HG03342 (cell line): ENCODE data around the gene PTPRZ1.

Source experiments
- ATAC-seq: cut with Tn5 transposase; IDR thresholded peaks from one replicate; pipeline ENCODE4 v1.9.1; 2021; ENCODE audit warnings: mild to moderate bottlenecking, moderate library complexity; ENCODE audit not compliant: unreplicated experiment

Gene PTPRZ1

GRCh38 chr7:122038904-122039303 lies 165.9 kb downstream of the PTPRZ1 start:
- no peak for ATAC-seq

DNA sequence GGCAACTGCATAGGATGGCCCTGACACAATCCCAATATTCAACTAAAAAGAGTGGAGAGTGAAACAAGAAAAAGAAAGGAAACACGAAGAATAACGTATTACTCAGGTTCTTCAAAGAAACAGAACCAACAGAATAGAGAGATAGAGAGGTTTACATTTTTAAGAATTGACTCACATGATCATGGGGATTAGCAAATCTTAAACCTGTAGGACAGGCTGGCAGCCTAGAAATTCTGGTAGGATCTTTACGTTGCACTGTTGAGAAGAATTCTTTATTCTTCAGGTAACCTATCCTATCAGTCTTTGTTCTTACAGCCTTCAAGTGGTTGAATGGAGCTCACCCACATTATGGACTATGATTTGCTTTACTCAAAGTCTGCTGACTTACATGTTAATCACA lies 167.2 kb downstream of the PTPRZ1 start:
- ATAC-seq, result no peak

GRCh38 chr7:122046402-122046801 lies 173.4 kb downstream of the PTPRZ1 start:
- no peak for ATAC-seq

GRCh38 chr7:122054393-122054792 lies 181.4 kb downstream of the PTPRZ1 start:
- ATAC-seq, result no peak

- no peak for ATAC-seq
These were observed 182.1 kb downstream of the PTPRZ1 start for GRCh38 chr7:122055073-122055472.

- no peak for ATAC-seq
These were observed 184.0 kb downstream of the PTPRZ1 start for GRCh38 chr7:122056977-122057376.

GRCh38 chr7:122059542-122059941 lies 186.6 kb downstream of the PTPRZ1 start:
- ATAC-seq, result no peak

- no peak for ATAC-seq
These were observed 190.2 kb downstream of the PTPRZ1 start for GRCh38 chr7:122063146-122063545.

- no peak for ATAC-seq
These were observed 192.0 kb downstream of the PTPRZ1 start for GRCh38 chr7:122064971-122065370.

GRCh38 chr7:122067077-122067476 lies 194.1 kb downstream of the PTPRZ1 start:
- ATAC-seq, result no peak

- no peak for ATAC-seq
These were observed 195.1 kb downstream of the PTPRZ1 start for GRCh38 chr7:122068046-122068445.

DNA sequence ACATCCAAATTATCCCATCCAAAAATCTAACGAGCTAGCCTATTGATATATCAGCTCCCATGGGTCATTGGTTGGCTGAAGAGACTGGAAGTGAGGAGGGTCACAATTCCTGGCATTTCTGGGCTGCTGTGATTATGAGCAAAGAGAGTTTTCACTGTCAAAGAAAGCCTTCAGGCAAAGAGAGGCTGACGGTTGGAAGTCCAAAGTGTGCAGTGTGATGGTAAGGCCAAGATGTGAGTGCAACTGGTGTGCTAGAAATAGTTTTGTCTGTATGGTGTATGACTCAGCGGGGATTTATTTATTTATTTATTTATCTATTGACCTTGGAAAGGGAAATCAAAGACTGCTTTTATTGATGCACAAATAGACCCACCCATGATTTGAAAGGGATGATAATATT lies 196.0 kb downstream of the PTPRZ1 start:
- no peak for ATAC-seq

DNA sequence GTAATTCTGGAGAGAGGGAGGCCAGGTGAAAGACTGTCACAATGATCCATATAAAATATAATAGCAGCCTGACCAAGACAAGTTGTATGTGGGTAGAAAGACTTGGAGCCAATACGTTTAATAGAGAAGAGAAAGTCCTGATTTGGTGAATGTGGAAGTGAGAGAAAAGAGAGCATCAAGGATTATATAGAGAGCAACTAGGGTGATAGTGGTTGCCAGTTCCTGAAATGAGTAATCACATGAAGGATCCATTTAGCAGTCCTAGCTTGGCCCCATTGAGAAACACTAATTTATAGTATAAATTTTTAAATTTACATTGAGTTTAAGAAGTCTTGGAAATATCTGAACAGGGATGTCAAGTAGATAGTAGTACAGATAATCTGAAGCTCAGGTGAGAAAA lies 197.1 kb downstream of the PTPRZ1 start:
- ATAC-seq, result no peak

DNA sequence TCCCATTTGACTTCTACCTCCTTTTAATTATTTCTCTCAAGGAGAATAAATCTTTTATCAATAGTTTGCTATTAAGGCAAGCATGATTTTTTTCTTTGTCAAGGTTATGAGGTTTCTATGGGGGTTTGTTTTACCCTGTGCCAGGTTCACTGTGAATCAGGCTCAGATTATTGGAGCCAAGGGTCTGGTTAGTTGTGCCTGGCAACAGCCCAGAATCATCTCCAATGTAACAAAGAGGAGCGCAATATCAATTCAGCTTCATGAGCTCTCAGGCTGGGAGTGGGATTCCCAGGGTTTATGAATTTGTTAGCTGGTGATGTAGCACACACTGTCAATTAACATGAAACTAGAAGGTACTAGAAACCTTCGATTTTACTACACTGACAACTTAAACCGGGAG lies 197.9 kb downstream of the PTPRZ1 start:
- ATAC-seq, result no peak

- ATAC-seq, result no peak
These were observed 199.3 kb downstream of the PTPRZ1 start for GRCh38 chr7:122072272-122072671.

- no peak for ATAC-seq
These were observed 200.1 kb downstream of the PTPRZ1 start for GRCh38 chr7:122072924-122073599.

DNA sequence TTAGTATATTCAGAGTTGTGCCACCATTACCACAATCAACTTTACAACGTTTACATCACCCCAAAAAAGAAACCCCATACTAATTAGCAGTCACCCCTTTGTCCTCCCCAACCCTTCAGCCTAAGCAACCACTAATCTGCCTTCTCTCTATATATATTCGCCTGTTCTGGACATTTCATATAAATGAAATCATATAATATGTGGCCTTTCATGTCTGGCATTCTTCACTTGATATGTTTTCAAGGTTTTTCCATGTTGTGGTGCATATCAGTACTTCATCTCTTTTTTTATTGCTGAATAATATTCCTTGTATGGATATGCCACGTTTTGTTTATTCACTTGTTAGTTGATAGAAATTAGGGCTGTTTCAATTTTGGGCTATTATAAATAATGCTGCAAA lies 200.7 kb downstream of the PTPRZ1 start:
- ATAC-seq, result no peak

GRCh38 chr7:122082160-122082559 lies 209.2 kb downstream of the PTPRZ1 start:
- ATAC-seq, result no peak

- no peak for ATAC-seq
These were observed 209.7 kb downstream of the PTPRZ1 start for GRCh38 chr7:122082670-122083069.

DNA sequence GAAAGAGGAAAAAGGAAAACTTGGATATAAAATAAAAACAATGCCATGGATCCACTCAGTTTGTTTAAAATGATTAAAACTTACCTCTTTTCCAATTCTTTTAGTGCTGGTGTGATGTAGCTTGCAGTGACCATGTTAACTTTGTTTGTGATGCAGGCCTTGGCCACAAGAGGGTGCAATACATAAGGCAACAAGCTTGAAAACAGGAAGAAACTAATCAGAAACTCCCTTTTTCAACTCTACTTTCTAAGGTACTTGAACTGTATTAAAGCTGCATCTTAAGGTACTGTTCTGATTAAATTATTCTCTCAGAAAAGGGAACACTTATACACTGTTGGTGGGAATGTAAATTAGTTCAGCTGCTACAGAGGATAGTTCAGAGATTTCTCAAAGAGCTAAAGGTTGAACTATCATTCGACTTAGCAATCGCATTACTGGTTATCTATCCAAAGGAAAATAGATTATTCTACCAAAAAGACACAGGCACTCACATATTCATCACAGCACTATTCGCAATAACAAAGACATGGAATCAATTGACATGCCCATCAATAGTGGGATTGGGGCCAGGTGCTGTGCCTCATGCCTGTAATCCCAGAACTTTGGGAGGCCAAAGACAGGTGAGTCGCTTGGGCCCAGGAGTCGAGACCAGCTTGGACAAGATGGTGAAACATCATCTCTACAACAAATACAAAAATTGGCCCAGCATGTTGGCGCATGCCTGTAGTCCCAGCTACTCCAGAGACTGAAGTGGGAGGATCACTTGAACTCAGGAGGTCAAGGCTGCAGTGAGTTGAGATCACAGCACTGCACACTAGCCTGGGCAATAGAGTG lies 220.2 kb downstream of the PTPRZ1 start:
- peak; percentile 99 for ATAC-seq

DNA sequence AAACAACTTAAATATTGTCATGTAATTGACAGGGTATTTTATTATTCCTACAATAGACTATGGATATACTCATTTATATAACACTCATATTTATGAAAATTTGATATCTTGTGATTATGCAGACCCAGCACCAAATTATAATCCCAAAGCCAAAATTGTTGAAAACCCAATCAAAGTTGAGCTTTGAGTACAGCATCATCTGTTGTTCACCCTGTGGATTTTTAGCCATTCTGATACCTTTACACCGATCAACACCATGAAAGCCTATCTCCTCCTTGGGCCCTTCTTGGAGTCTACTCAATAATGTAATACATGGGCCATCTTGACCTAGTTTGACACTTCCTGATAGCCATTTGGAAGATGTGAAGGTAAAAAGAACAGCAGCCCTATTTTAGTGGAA lies 221.6 kb downstream of the PTPRZ1 start:
- ATAC-seq, result no peak

GRCh38 chr7:122095642-122096041 lies 222.7 kb downstream of the PTPRZ1 start:
- no peak for ATAC-seq
